CMK (cell line): ENCODE measurements around the gene MGLL.

ENCODE experiments used
- DNase-seq: peaks from one replicate; pipeline ENCODE4 v3.0.0-alpha.2; 2010; ENCODE audit warnings: low read depth

The MGLL gene

GRCh38 chr3:127789990-127790881 lies 32.1 kb downstream of the MGLL start:
- no peak for DNase-seq

GRCh38 chr3:127789051-127789450 lies 33.3 kb downstream of the MGLL start:
- no peak for DNase-seq

- no peak for DNase-seq
Observed at GRCh38 chr3:127788451-127788909, 33.8 kb downstream of the MGLL start.

- DNase-seq: no peak
Observed at GRCh38 chr3:127787571-127788365, 34.5 kb downstream of the MGLL start.

- no peak for DNase-seq
Observed at GRCh38 chr3:127787071-127787490, 35.2 kb downstream of the MGLL start.

- DNase-seq: no peak
Observed at GRCh38 chr3:127786353-127787070, 35.8 kb downstream of the MGLL start.

- DNase-seq: no peak
Observed at GRCh38 chr3:127785711-127786265, 36.5 kb downstream of the MGLL start.

- no peak for DNase-seq
Observed at GRCh38 chr3:127784865-127785710, 37.2 kb downstream of the MGLL start.

- DNase-seq: no peak
Observed at GRCh38 chr3:127784283-127784682, 38.0 kb downstream of the MGLL start.

- no peak for DNase-seq
Observed at GRCh38 chr3:127783642-127784160, 38.6 kb downstream of the MGLL start.

GRCh38 chr3:127783166-127783565 lies 39.1 kb downstream of the MGLL start:
- no peak for DNase-seq

- no peak for DNase-seq
Observed at GRCh38 chr3:127781411-127782001, 40.8 kb downstream of the MGLL start.

GRCh38 chr3:127780536-127781400 lies 41.5 kb downstream of the MGLL start:
- no peak for DNase-seq

- no peak for DNase-seq
Observed at GRCh38 chr3:127779747-127780146, 42.6 kb downstream of the MGLL start.

GRCh38 chr3:127777921-127778656 lies 44.2 kb downstream of the MGLL start:
- DNase-seq: no peak

GRCh38 chr3:127777332-127777731 lies 45.0 kb downstream of the MGLL start:
- no peak for DNase-seq

GRCh38 chr3:127776347-127776746 lies 46.0 kb downstream of the MGLL start:
- no peak for DNase-seq

- DNase-seq: no peak
Observed at GRCh38 chr3:127775398-127776109, 46.8 kb downstream of the MGLL start.
